Fibroblast of peridontal ligament (primary cell): Measurements from ENCODE around the gene KIAA1328.

Experiments
- DNase-seq: peaks from one replicate; pipeline ENCODE4 v3.0.0-alpha.2; 2010; ENCODE audit errors: extremely low read depth

KIAA1328 gene

GRCh38 chr18:36950960-36951359, 122.0 kb downstream of the KIAA1328 start:
- DNase-seq: no peak

- no peak for DNase-seq
Observed at GRCh38 chr18:36953047-36953446, 124.1 kb downstream of the KIAA1328 start.

- DNase-seq: no peak
Observed at GRCh38 chr18:36960038-36960437, 131.1 kb downstream of the KIAA1328 start.

- DNase-seq: no peak
Observed at GRCh38 chr18:36963464-36963863, 134.5 kb downstream of the KIAA1328 start.

GRCh38 chr18:36974686-36975085, 145.8 kb downstream of the KIAA1328 start:
- DNase-seq: no peak

GRCh38 chr18:36977121-36977520, 148.2 kb downstream of the KIAA1328 start:
- no peak for DNase-seq

- DNase-seq: peak; percentile 36
Observed at GRCh38 chr18:36993068-36993467, 164.1 kb downstream of the KIAA1328 start.

- DNase-seq: no peak
Observed at GRCh38 chr18:37006742-37007141, 177.8 kb downstream of the KIAA1328 start.

GRCh38 chr18:37012452-37012851, 183.5 kb downstream of the KIAA1328 start:
- no peak for DNase-seq

GRCh38 chr18:37019157-37019827, 190.4 kb downstream of the KIAA1328 start:
- DNase-seq: peak; percentile 3

GRCh38 chr18:37033419-37033818, 204.5 kb downstream of the KIAA1328 start:
- DNase-seq: no peak

GRCh38 chr18:37042381-37042780, 213.5 kb downstream of the KIAA1328 start:
- no peak for DNase-seq

- no peak for DNase-seq
Observed at GRCh38 chr18:37055137-37055802, 226.3 kb downstream of the KIAA1328 start.

- no peak for DNase-seq
Observed at GRCh38 chr18:37064187-37064586, 235.3 kb downstream of the KIAA1328 start.

- DNase-seq: no peak
Observed at GRCh38 chr18:37065254-37065653, 236.3 kb downstream of the KIAA1328 start.

- no peak for DNase-seq
Observed at GRCh38 chr18:37084912-37085311, 256.0 kb downstream of the KIAA1328 start.

GRCh38 chr18:37085362-37085761, 256.4 kb downstream of the KIAA1328 start:
- no peak for DNase-seq

GRCh38 chr18:37107748-37108522, 279.0 kb downstream of the KIAA1328 start:
- no peak for DNase-seq

GRCh38 chr18:37122877-37123276, 293.9 kb downstream of the KIAA1328 start:
- no peak for DNase-seq

- DNase-seq: peak; percentile 17
Observed at GRCh38 chr18:37124516-37124915, 295.6 kb downstream of the KIAA1328 start.

- no peak for DNase-seq
Observed at GRCh38 chr18:37135177-37135576, 306.2 kb downstream of the KIAA1328 start.

- DNase-seq: no peak
Observed at GRCh38 chr18:37138456-37138855, 309.5 kb downstream of the KIAA1328 start.

- DNase-seq: no peak
Observed at GRCh38 chr18:37139876-37140275, 310.9 kb downstream of the KIAA1328 start.
